HFFc6 (cell line): ENCODE data around the gene TMPRSS13. TPM values are rescaled to one million over a fixed set of nuclear protein-coding genes. Genes with fewer than 3 reads are reported as not detected.

Source experiments
- DNase-seq: peaks from one replicate; pipeline ENCODE4 v3.0.0-alpha.2; 2018
- H3K27ac Mint-ChIP-seq: 2 replicates; pipeline ENCODE4 v1.8.0; 2020; ENCODE audit warnings: mild to moderate bottlenecking, mixed read lengths
- H3K27me3 Mint-ChIP-seq: 2 replicates; pipeline ENCODE4 v1.8.0; 2021; ENCODE audit warnings: mild to moderate bottlenecking, moderate library complexity, mixed read lengths; ENCODE audit not compliant: insufficient read depth
- H3K36me3 Mint-ChIP-seq: 2 replicates; pipeline ENCODE4 v1.8.0; 2021; ENCODE audit warnings: low read depth, mixed read lengths
- H3K4me1 Mint-ChIP-seq: 2 replicates; pipeline ENCODE4 v1.8.0; 2020; ENCODE audit warnings: low read depth, mixed read lengths
- H3K4me3 Mint-ChIP-seq: 2 replicates; pipeline ENCODE4 v1.8.0; 2020; ENCODE audit warnings: mild to moderate bottlenecking, moderate library complexity, mixed read lengths
- H3K9me3 Mint-ChIP-seq: 2 replicates; pipeline ENCODE4 v1.8.0; 2020; ENCODE audit warnings: mild to moderate bottlenecking, mixed read lengths
- total RNA-seq, 6 experiments: library from RNA; stranded (reverse); fragmentation: NEBNext Ultra II Directional; extraction: Animal tissue kit (Norgen Biotek cat#: 25700); gene quantifications; 2 replicates in 1 of 6; 3 replicates in 5 of 6; pipeline ENCODE4 v1.2.3, GENCODE V29; 2021
- TF ChIP-seq, protein P1 (sequence below): fragments of 200-600 bp; sonication (generic); IDR thresholded peaks from 2 replicates; pipeline ENCODE4 v1.5.0; 2021; ENCODE audit warnings: antibody characterized with exemption, mild to moderate bottlenecking

Gene TMPRSS13
- total RNA-seq, 6 experiments from 2014 or later, result not detected

DNA sequence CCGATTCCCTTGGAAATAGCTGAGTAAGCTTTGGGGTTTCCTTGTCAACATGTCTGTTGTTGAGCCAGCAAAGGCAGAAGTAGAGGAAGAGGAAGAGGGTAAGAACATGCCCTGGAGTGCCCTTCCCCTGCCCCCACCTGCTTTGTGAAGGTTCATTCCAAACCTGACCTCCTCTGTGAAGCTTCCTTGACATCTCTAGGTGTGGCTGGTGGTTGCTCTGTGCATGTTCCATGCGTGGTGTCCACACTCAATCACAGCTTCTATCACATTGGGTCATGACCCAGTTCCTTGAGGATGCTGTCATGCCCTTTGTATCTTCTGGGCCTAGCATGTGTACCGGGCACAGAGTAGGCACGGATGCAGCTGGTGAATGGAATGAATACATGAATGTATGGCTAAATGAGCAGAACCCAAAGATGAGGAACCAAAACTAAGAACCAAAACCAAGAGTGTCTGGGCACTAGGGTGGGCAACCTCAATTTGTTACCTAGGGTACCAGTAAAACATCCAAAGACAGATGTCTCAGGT is 29.0 kb downstream of the TMPRSS13 start:
- Mint-ChIP-seq H3K9me3 (no peaks in the 10 kb centered on the region), H3K36me3 (no peaks in the 10 kb centered on the region), H3K4me1 (no peaks in the 10 kb centered on the region), H3K27ac (no peak overlapping the region), H3K27me3 (peaks cover 28% of the 10 kb centered on the region), H3K4me3 (no peak overlapping the region)
- no peak for DNase-seq
- TF ChIP-seq, protein P1, sequence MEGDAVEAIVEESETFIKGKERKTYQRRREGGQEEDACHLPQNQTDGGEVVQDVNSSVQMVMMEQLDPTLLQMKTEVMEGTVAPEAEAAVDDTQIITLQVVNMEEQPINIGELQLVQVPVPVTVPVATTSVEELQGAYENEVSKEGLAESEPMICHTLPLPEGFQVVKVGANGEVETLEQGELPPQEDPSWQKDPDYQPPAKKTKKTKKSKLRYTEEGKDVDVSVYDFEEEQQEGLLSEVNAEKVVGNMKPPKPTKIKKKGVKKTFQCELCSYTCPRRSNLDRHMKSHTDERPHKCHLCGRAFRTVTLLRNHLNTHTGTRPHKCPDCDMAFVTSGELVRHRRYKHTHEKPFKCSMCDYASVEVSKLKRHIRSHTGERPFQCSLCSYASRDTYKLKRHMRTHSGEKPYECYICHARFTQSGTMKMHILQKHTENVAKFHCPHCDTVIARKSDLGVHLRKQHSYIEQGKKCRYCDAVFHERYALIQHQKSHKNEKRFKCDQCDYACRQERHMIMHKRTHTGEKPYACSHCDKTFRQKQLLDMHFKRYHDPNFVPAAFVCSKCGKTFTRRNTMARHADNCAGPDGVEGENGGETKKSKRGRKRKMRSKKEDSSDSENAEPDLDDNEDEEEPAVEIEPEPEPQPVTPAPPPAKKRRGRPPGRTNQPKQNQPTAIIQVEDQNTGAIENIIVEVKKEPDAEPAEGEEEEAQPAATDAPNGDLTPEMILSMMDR, result no peak

DNA sequence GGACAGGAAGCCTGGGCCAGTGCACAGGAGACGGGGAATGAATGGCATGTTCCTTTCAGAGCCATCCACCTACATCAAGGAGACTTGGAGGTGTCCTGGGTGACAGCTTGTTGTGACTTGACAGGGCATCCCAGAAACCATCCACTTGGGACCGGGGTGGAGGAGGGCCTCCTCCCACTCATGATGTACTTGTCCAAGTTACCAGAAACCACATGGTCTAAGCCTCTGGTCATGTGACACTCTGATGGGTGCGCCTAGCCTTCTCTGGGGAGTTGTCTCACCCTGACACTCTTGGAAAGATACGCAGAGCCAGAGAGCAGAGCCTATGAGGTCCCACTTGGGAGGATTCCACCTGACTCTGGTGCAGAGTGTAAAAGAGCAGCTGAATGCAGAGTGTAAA is 31.1 kb downstream of the TMPRSS13 start:
- H3K9me3 Mint-ChIP-seq, result no peaks in the 10 kb centered on the region
- no peak for DNase-seq
- peaks cover 34% of the 10 kb centered on the region for H3K27me3 Mint-ChIP-seq
- no peak overlapping the region for H3K4me3 Mint-ChIP-seq
- H3K36me3 Mint-ChIP-seq, result no peaks in the 10 kb centered on the region
- H3K27ac Mint-ChIP-seq, result no peak overlapping the region
- TF ChIP-seq, protein P1, result no peak
- H3K4me1 Mint-ChIP-seq, result no peaks in the 10 kb centered on the region

DNA sequence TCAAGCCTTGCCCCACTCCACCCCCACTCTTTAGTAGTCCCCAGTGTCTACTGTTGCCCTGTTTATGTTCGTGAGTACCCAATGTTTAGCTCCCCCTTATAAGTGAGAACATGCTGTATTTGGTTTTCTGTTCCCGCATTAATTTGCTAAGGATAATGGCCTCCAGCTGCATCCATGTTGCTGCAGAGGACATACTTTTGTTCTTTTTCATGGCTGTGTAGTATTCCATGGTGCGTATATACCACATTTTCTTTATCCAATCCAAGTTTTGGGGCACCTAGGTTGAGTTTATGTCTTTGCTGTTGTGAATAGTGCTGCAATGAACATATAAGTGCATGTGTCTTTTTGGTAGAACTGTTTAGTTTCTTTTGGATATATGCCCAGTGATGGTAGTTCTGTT is 36.6 kb downstream of the TMPRSS13 start:
- TF ChIP-seq, protein P1, result no peak
- H3K4me1 Mint-ChIP-seq, result no peaks in the 10 kb centered on the region
- H3K27ac Mint-ChIP-seq, result no peak overlapping the region
- H3K36me3 Mint-ChIP-seq, result no peaks in the 10 kb centered on the region
- no peaks in the 10 kb centered on the region for H3K9me3 Mint-ChIP-seq
- H3K4me3 Mint-ChIP-seq, result no peak overlapping the region
- peaks cover 32% of the 10 kb centered on the region for H3K27me3 Mint-ChIP-seq
- DNase-seq, result no peak

DNA sequence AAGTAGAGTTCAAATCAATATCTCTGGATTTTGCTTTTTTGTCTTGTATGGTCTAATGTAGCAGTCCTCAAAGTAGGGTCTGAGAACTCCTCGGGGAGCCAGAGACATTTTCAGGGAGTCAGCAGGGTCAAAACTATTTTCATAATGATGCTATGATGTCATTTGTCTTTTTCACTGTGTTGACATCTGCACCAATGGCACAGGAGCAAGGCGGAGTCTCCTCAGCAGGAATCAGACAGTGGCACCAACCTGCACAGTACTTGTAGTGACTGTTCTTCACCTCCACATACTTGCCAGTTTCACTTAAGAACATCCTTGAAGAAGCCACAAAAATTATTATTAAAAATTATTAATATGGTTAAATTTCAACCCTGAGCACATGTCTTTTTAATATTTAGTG is 37.8 kb downstream of the TMPRSS13 start:
- DNase-seq, result no peak
- TF ChIP-seq, protein P1, result no peak
- Mint-ChIP-seq H3K4me1 (no peaks in the 10 kb centered on the region), H3K27me3 (peaks cover 24% of the 10 kb centered on the region), H3K36me3 (no peaks in the 10 kb centered on the region), H3K27ac (no peak overlapping the region), H3K9me3 (no peaks in the 10 kb centered on the region), H3K4me3 (no peak overlapping the region)

DNA sequence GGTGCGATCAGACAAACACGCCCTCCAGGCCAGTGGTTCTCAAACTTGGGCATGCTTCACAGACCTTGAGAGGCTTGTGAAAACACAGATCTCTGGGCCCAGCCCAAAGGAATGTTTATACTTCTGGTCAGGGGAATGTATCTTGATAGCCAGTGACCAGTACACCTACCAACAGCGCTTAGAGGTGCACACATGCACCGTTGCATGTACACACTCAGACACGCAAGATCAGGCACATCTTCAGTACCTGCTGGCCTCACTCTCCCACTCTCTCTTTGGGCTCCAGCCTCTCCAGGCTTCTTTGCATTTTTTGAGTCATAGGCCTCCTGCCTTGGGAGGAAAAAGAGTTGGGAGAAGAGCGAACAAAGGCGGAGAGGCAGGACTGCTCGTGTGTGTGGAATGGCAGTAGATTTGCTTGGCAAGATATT is 41.0 kb downstream of the TMPRSS13 start:
- no peak for DNase-seq
- Mint-ChIP-seq H3K27ac (no peak overlapping the region), H3K9me3 (no peaks in the 10 kb centered on the region), H3K4me3 (no peak overlapping the region), H3K4me1 (no peaks in the 10 kb centered on the region), H3K36me3 (no peaks in the 10 kb centered on the region), H3K27me3 (peaks cover 23% of the 10 kb centered on the region)
- TF ChIP-seq, protein P1, result no peak
